ENCODE measurements around the gene STRIP2. TPM values are rescaled to one million over a fixed set of nuclear protein-coding genes. Genes with fewer than 3 reads are reported as not detected.

STRIP2 gene
- total RNA-seq, 1 donor from 2014 or later: 9.1 TPM

GRCh38 chr7:129502708-129503685 is 68.8 kb downstream of the STRIP2 start:
- H3K4me3 Mint-ChIP-seq (ENCODE audit: unreplicated experiment): peak overlapping the region; percentile 84
- peaks cover 5% of the 10 kb centered on the region for H3K36me3 Mint-ChIP-seq (ENCODE audit: low read depth, unreplicated experiment)
- peak; percentile 23 for DNase-seq (ENCODE audit: low spot score)
- H3K27ac Mint-ChIP-seq (ENCODE audit: unreplicated experiment): peak overlapping the region; percentile 76
- H3K4me1 Mint-ChIP-seq (ENCODE audit: unreplicated experiment): peaks cover 9% of the 10 kb centered on the region
- H3K27me3 Mint-ChIP-seq (ENCODE audit: unreplicated experiment): peaks cover 15% of the 10 kb centered on the region
- no peak for TF ChIP-seq CTCF (IDR thresholded peaks at IDR 0.05; ENCODE audit: unreplicated experiment)
- no peaks in the 10 kb centered on the region for H3K9me3 Mint-ChIP-seq (ENCODE audit: unreplicated experiment)

GRCh38 chr7:129503725-129504124 is 69.5 kb downstream of the STRIP2 start:
- Mint-ChIP-seq H3K9me3 (ENCODE audit: unreplicated experiment) (no peaks in the 10 kb centered on the region), H3K4me1 (ENCODE audit: unreplicated experiment) (peaks cover 9% of the 10 kb centered on the region), H3K27me3 (ENCODE audit: unreplicated experiment) (peaks cover 15% of the 10 kb centered on the region), H3K36me3 (ENCODE audit: low read depth, unreplicated experiment) (peaks cover 5% of the 10 kb centered on the region), H3K27ac (ENCODE audit: unreplicated experiment) (peak overlapping the region; percentile 76), H3K4me3 (ENCODE audit: unreplicated experiment) (peak overlapping the region; percentile 84)
- DNase-seq (ENCODE audit: low spot score): no peak
- no peak for TF ChIP-seq CTCF (IDR thresholded peaks at IDR 0.05; ENCODE audit: unreplicated experiment)

GRCh38 chr7:129512192-129512591 is 78.0 kb downstream of the STRIP2 start:
- peaks cover 2% of the 10 kb centered on the region for H3K27me3 Mint-ChIP-seq (ENCODE audit: unreplicated experiment)
- no peak overlapping the region for H3K27ac Mint-ChIP-seq (ENCODE audit: unreplicated experiment)
- DNase-seq (ENCODE audit: low spot score): no peak
- H3K36me3 Mint-ChIP-seq (ENCODE audit: low read depth, unreplicated experiment): no peaks in the 10 kb centered on the region
- H3K4me3 Mint-ChIP-seq (ENCODE audit: unreplicated experiment): no peak overlapping the region
- H3K4me1 Mint-ChIP-seq (ENCODE audit: unreplicated experiment): peaks cover 5% of the 10 kb centered on the region
- no peaks in the 10 kb centered on the region for H3K9me3 Mint-ChIP-seq (ENCODE audit: unreplicated experiment)
- no peak for TF ChIP-seq CTCF (IDR thresholded peaks at IDR 0.05; ENCODE audit: unreplicated experiment)

GRCh38 chr7:129513546-129513945 is 79.3 kb downstream of the STRIP2 start:
- Mint-ChIP-seq H3K36me3 (ENCODE audit: low read depth, unreplicated experiment) (no peaks in the 10 kb centered on the region), H3K27me3 (ENCODE audit: unreplicated experiment) (peaks cover 2% of the 10 kb centered on the region)

More at GRCh38 chr7:129513546-129513945, 79.3 kb downstream of the STRIP2 start:
- H3K27ac Mint-ChIP-seq (ENCODE audit: unreplicated experiment): no peak overlapping the region
- DNase-seq (ENCODE audit: low spot score): no peak
- peaks cover 5% of the 10 kb centered on the region for H3K4me1 Mint-ChIP-seq (ENCODE audit: unreplicated experiment)
- no peaks in the 10 kb centered on the region for H3K9me3 Mint-ChIP-seq (ENCODE audit: unreplicated experiment)
- TF ChIP-seq CTCF (IDR thresholded peaks at IDR 0.05; ENCODE audit: unreplicated experiment): no peak
- no peak overlapping the region for H3K4me3 Mint-ChIP-seq (ENCODE audit: unreplicated experiment)
